Urinary bladder (tissue), 4 donors: ENCODE results near the gene CPNE4. TPM values are rescaled to one million over a fixed set of nuclear protein-coding genes. Genes with fewer than 3 reads are reported as not detected.
"Not testable (repeated sequence)": the region's sequence is repeated elsewhere in the genome, so short reads cannot be mapped to it uniquely, and the experiment has no call there.

Experiments used
- DNase-seq: peaks from one replicate; pipeline ENCODE4 v3.0.0-alpha.2; 2015; ENCODE audit errors: extremely low spot score
- H3K27ac ChIP-seq: one replicate; pipeline ENCODE4 v1.5.1; 2013; ENCODE audit warnings: low read depth, mild to moderate bottlenecking, moderate library complexity
- H3K36me3 ChIP-seq: one replicate; pipeline ENCODE4 v1.6.1; 2013; ENCODE audit warnings: mild to moderate bottlenecking, moderate library complexity; ENCODE audit not compliant: insufficient read depth
- H3K4me1 ChIP-seq: one replicate; pipeline ENCODE4 v1.6.1; 2013; ENCODE audit warnings: mild to moderate bottlenecking, moderate library complexity; ENCODE audit not compliant: insufficient read depth
- H3K4me3 ChIP-seq: one replicate; pipeline ENCODE4 v1.5.1; 2013; ENCODE audit warnings: low read depth, low read length
- WGBS: extraction: QIAGEN DNeasy Blood & Tissue Kit; methylation state at CpG from one replicate; pipeline ENCODE4 v1.1.7; 2013; 5-methylcytosine and 5-hydroxymethylcytosine counted together
- polyA plus RNA-seq: library from polyadenylated mRNA; stranded (reverse); fragments of 200-250 nt; gene quantifications from one replicate; pipeline ENCODE4 v1.2.3, GENCODE V29; 2013
- total RNA-seq: library from RNA; depleted of rRNA; stranded (reverse); fragments of >200 nt; gene quantifications from one replicate; pipeline ENCODE4 v1.2.3, GENCODE V29; 2014
- donor health status: healthy with polysubstance abuse.
- donor health status: healthy.

The CPNE4 gene
- total and polyA plus RNA-seq, 2 donors = 0.03 to 0.21 TPM

GRCh38 chr3:131963442-131963841 is 71.4 kb downstream of the CPNE4 start:
- H3K4me1 ChIP-seq, H3K27ac ChIP-seq, H3K4me3 ChIP-seq, H3K36me3 ChIP-seq, DNase-seq: not testable (repeated sequence)
- WGBS = 48% methylated on average over 8 of the region's 8 CpGs

- no peak overlapping the region for H3K27ac ChIP-seq
- no peak overlapping the region for H3K4me3 ChIP-seq
- H3K36me3 ChIP-seq = no peaks in the 10 kb centered on the region
- no peak for DNase-seq
- whole genome bisulfite sequencing = 80% methylated on average over 5 of the region's 5 CpGs
- no peaks in the 10 kb centered on the region for H3K4me1 ChIP-seq
Measured at GRCh38 chr3:131962982-131963381, 71.8 kb downstream of the CPNE4 start.

- no peak for DNase-seq
- Histone ChIP-seq H3K36me3 (no peaks in the 10 kb centered on the region), H3K4me3 (no peak overlapping the region), H3K27ac (no peak overlapping the region), H3K4me1 (no peaks in the 10 kb centered on the region)
- 29% methylated on average over 1 of the region's 1 CpG for WGBS
Measured at GRCh38 chr3:131960324-131960723, 74.5 kb downstream of the CPNE4 start.

GRCh38 chr3:131957980-131958379 is 76.8 kb downstream of the CPNE4 start:
- H3K4me1 ChIP-seq = no peaks in the 10 kb centered on the region
- no peaks in the 10 kb centered on the region for H3K36me3 ChIP-seq
- H3K4me3 ChIP-seq = no peak overlapping the region
- H3K27ac ChIP-seq = no peak overlapping the region
- DNase-seq = no peak
- WGBS = 43% methylated on average over 1 of the region's 1 CpG

GRCh38 chr3:131957511-131957910 is 77.3 kb downstream of the CPNE4 start:
- no peaks in the 10 kb centered on the region for H3K36me3 ChIP-seq
- DNase-seq = no peak
- H3K4me3 ChIP-seq = no peak overlapping the region
- H3K27ac ChIP-seq = no peak overlapping the region
- H3K4me1 ChIP-seq = no peaks in the 10 kb centered on the region
- 50% methylated on average over 5 of the region's 5 CpGs for WGBS

GRCh38 chr3:131948806-131949205 is 86.0 kb downstream of the CPNE4 start:
- DNase-seq = no peak
- H3K4me3 ChIP-seq = no peak overlapping the region
- WGBS = 17% methylated on average over 1 of the region's 1 CpG

GRCh38 chr3:131944676-131945075 is 90.1 kb downstream of the CPNE4 start:
- Histone ChIP-seq H3K4me1 (no peaks in the 10 kb centered on the region), H3K4me3 (no peak overlapping the region), H3K36me3 (no peaks in the 10 kb centered on the region), H3K27ac (no peak overlapping the region)
- no peak for DNase-seq
- WGBS = 67% methylated on average over 1 of the region's 1 CpG

More at GRCh38 chr3:131948806-131949205, 86.0 kb downstream of the CPNE4 start:
- Histone ChIP-seq H3K36me3 (no peaks in the 10 kb centered on the region), H3K27ac (no peak overlapping the region), H3K4me1 (no peaks in the 10 kb centered on the region)

- Histone ChIP-seq H3K4me1 (no peaks in the 10 kb centered on the region), H3K4me3 (no peak overlapping the region), H3K36me3 (no peaks in the 10 kb centered on the region), H3K27ac (no peak overlapping the region)
- no peak for DNase-seq
- 41% methylated on average over 3 of the region's 3 CpGs for WGBS
Measured at GRCh38 chr3:131933665-131934064, 101.1 kb downstream of the CPNE4 start.

GRCh38 chr3:131928593-131928992 is 106.2 kb downstream of the CPNE4 start:
- no peak overlapping the region for H3K27ac ChIP-seq
- DNase-seq = no peak
- no peaks in the 10 kb centered on the region for H3K36me3 ChIP-seq
- no peak overlapping the region for H3K4me3 ChIP-seq
- no peaks in the 10 kb centered on the region for H3K4me1 ChIP-seq
- 77% methylated on average over 2 of the region's 2 CpGs for WGBS

- no peak overlapping the region for H3K4me3 ChIP-seq
- 56% methylated on average over 1 of the region's 1 CpG for WGBS
- H3K4me1 ChIP-seq = no peaks in the 10 kb centered on the region
- DNase-seq = no peak
- H3K27ac ChIP-seq = no peak overlapping the region
- no peaks in the 10 kb centered on the region for H3K36me3 ChIP-seq
Measured at GRCh38 chr3:131925571-131925970, 109.2 kb downstream of the CPNE4 start.

GRCh38 chr3:131922356-131922755 is 112.5 kb downstream of the CPNE4 start:
- H3K36me3 ChIP-seq = no peaks in the 10 kb centered on the region
- H3K27ac ChIP-seq = no peak overlapping the region
- H3K4me3 ChIP-seq = no peak overlapping the region
- no peaks in the 10 kb centered on the region for H3K4me1 ChIP-seq
- WGBS = 95% methylated on average over 1 of the region's 1 CpG
- no peak for DNase-seq

- no peaks in the 10 kb centered on the region for H3K4me1 ChIP-seq
- DNase-seq = no peak
- no peak overlapping the region for H3K4me3 ChIP-seq
- H3K36me3 ChIP-seq = no peaks in the 10 kb centered on the region
- no peak overlapping the region for H3K27ac ChIP-seq
- 79% methylated on average over 3 of the region's 3 CpGs for WGBS
Measured at GRCh38 chr3:131917006-131917405, 117.8 kb downstream of the CPNE4 start.

GRCh38 chr3:131914090-131914691 is 120.6 kb downstream of the CPNE4 start:
- Histone ChIP-seq H3K4me3 (no peak overlapping the region), H3K27ac (no peak overlapping the region), H3K36me3 (no peaks in the 10 kb centered on the region), H3K4me1 (no peaks in the 10 kb centered on the region)
- DNase-seq = no peak
- 68% methylated on average over 1 of the region's 1 CpG for WGBS

GRCh38 chr3:131912255-131912654 is 122.6 kb downstream of the CPNE4 start:
- WGBS = 48% methylated on average over 2 of the region's 2 CpGs
- no peaks in the 10 kb centered on the region for H3K36me3 ChIP-seq
- no peak overlapping the region for H3K4me3 ChIP-seq
- DNase-seq = no peak
- H3K27ac ChIP-seq = no peak overlapping the region
- no peaks in the 10 kb centered on the region for H3K4me1 ChIP-seq

- DNase-seq = no peak
- Histone ChIP-seq H3K4me3 (no peak overlapping the region), H3K27ac (no peak overlapping the region), H3K4me1 (no peaks in the 10 kb centered on the region), H3K36me3 (no peaks in the 10 kb centered on the region)
- WGBS = 53% methylated on average over 1 of the region's 1 CpG
Measured at GRCh38 chr3:131907796-131908195, 127.0 kb downstream of the CPNE4 start.
